Endodermal cell (in vitro differentiated cells): ENCODE data around the gene TMPO. TPM values are rescaled to one million over a fixed set of nuclear protein-coding genes. Genes with fewer than 3 reads are reported as not detected.

Source experiments
- DNase-seq: peaks from one replicate; pipeline ENCODE4 v3.0.0-alpha.2; 2017
- H3K27ac ChIP-seq: 2 replicates; pipeline ENCODE4 v1.5.1; 2013; ENCODE audit warnings: mild to moderate bottlenecking, low read depth, low read length, moderate library complexity
- H3K27me3 ChIP-seq: 2 replicates; pipeline ENCODE4 v1.6.1; 2013; ENCODE audit warnings: mild to moderate bottlenecking, low read length, moderate library complexity; ENCODE audit not compliant: insufficient read depth, control insufficient read depth, poor library complexity, severe bottlenecking
- H3K36me3 ChIP-seq: 2 replicates; pipeline ENCODE4 v1.7.0; 2013; ENCODE audit warnings: mild to moderate bottlenecking, low read length, moderate library complexity; ENCODE audit not compliant: control insufficient read depth, insufficient read depth
- H3K4me1 ChIP-seq: one replicate; pipeline ENCODE4 v1.7.0; 2013; ENCODE audit warnings: low read length; ENCODE audit not compliant: control insufficient read depth, insufficient read depth
- H3K4me3 ChIP-seq: 2 replicates; pipeline ENCODE4 v1.5.1; 2013; ENCODE audit warnings: mild to moderate bottlenecking, low read length, moderate library complexity
- H3K9ac ChIP-seq: 2 replicates; pipeline ENCODE4 v1.6.1; 2013; ENCODE audit warnings: mild to moderate bottlenecking, low read length, moderate library complexity; ENCODE audit not compliant: poor library complexity, severe bottlenecking; ENCODE audit errors: extremely low read depth
- H3K9me3 ChIP-seq: 2 replicates; pipeline ENCODE4 v1.6.1; 2013; ENCODE audit warnings: mild to moderate bottlenecking, low read length, moderate library complexity; ENCODE audit not compliant: control insufficient read depth
- H3K27ac Mint-ChIP-seq: 2 replicates; pipeline ENCODE4 v1.8.0; 2020; ENCODE audit warnings: mixed read lengths
- H3K27me3 Mint-ChIP-seq: 2 replicates; pipeline ENCODE4 v1.8.0; 2021; ENCODE audit warnings: mild to moderate bottlenecking, mixed read lengths; ENCODE audit not compliant: insufficient read depth
- H3K36me3 Mint-ChIP-seq: 2 replicates; pipeline ENCODE4 v1.8.0; 2020; ENCODE audit warnings: low read depth, mixed read lengths
- H3K4me1 Mint-ChIP-seq: 2 replicates; pipeline ENCODE4 v1.8.0; 2020; ENCODE audit warnings: mixed read lengths
- H3K4me3 Mint-ChIP-seq: 2 replicates; pipeline ENCODE4 v1.8.0; 2020; ENCODE audit warnings: mild to moderate bottlenecking, moderate library complexity, mixed read lengths
- H3K9me3 Mint-ChIP-seq: 2 replicates; pipeline ENCODE4 v1.8.0; 2020; ENCODE audit warnings: mild to moderate bottlenecking, mixed read lengths
- WGBS, 2 experiments: methylation state at CpG; one replicate each; pipeline versions ENCODE4 v1.1.5 to v1.1.7; 2013; ENCODE audit warnings: missing lambda C conversion rate in 2 of 2, mixed read lengths in 1 of 2; ENCODE audit not compliant: insufficient coverage in 1 of 2, insufficient read length in 1 of 2; 5-methylcytosine and 5-hydroxymethylcytosine counted together
- total RNA-seq, 2 donors: library from RNA; stranded (reverse); fragmentation: NEBNext Ultra II Directional in 1 of 2; extraction: Animal tissue kit (Norgen Biotek cat#: 25700) in 1 of 2; gene quantifications; 2 replicates in 1 of 2; 3 replicates in 1 of 2; pipeline ENCODE4 v1.2.1, GENCODE V29; 2021
- TF ChIP-seq, protein P1 (sequence below): fragments of 200-600 bp; sonication (generic); conservative IDR thresholded peaks from 2 replicates; pipeline ENCODE4 v1.5.0; 2021; ENCODE audit warnings: antibody characterized with exemption, mild to moderate bottlenecking

Gene TMPO
- total RNA-seq, 2 donors from 2014 or later = 176 to 203 TPM

- H3K36me3 ChIP-seq = peaks cover 12% of the 10 kb centered on the region
- 98 to 100% methylated on average over 1 to 3 of the region's 4 CpGs for WGBS, 2 experiments
- no peaks in the 10 kb centered on the region for H3K9me3 ChIP-seq
- no peak overlapping the region for H3K4me3 ChIP-seq
- DNase-seq = peak; percentile 49
- Mint-ChIP-seq H3K27me3 (no peaks in the 10 kb centered on the region), H3K4me3 (no peak overlapping the region), H3K36me3 (peaks cover 15% of the 10 kb centered on the region), H3K9me3 (no peaks in the 10 kb centered on the region), H3K4me1 (peaks cover 12% of the 10 kb centered on the region), H3K27ac (no peak overlapping the region)
- H3K27me3 ChIP-seq = no peaks in the 10 kb centered on the region
- H3K4me1 ChIP-seq = no peaks in the 10 kb centered on the region
- no peak overlapping the region for H3K27ac ChIP-seq
- no peak overlapping the region for H3K9ac ChIP-seq
- TF ChIP-seq, protein P1, sequence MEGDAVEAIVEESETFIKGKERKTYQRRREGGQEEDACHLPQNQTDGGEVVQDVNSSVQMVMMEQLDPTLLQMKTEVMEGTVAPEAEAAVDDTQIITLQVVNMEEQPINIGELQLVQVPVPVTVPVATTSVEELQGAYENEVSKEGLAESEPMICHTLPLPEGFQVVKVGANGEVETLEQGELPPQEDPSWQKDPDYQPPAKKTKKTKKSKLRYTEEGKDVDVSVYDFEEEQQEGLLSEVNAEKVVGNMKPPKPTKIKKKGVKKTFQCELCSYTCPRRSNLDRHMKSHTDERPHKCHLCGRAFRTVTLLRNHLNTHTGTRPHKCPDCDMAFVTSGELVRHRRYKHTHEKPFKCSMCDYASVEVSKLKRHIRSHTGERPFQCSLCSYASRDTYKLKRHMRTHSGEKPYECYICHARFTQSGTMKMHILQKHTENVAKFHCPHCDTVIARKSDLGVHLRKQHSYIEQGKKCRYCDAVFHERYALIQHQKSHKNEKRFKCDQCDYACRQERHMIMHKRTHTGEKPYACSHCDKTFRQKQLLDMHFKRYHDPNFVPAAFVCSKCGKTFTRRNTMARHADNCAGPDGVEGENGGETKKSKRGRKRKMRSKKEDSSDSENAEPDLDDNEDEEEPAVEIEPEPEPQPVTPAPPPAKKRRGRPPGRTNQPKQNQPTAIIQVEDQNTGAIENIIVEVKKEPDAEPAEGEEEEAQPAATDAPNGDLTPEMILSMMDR = peak; percentile 30
These were observed 75.8 kb downstream of the TMPO start for GRCh38 chr12:98591209-98591608.

GRCh38 chr12:98592825-98593322 is 77.5 kb downstream of the TMPO start:
- Mint-ChIP-seq H3K4me3 (peak overlapping the region; percentile 86), H3K4me1 (peaks cover 12% of the 10 kb centered on the region), H3K27ac (peak overlapping the region; percentile 95), H3K36me3 (peaks cover 31% of the 10 kb centered on the region), H3K9me3 (no peaks in the 10 kb centered on the region), H3K27me3 (no peaks in the 10 kb centered on the region)
- 69 to 91% methylated on average over 4 to 9 of the region's 9 CpGs for WGBS, 2 experiments
- Histone ChIP-seq H3K4me3 (peak overlapping the region; percentile 91), H3K9me3 (no peaks in the 10 kb centered on the region), H3K27ac (no peak overlapping the region), H3K9ac (peak overlapping the region; percentile 18), H3K4me1 (no peaks in the 10 kb centered on the region), H3K36me3 (peaks cover 29% of the 10 kb centered on the region), H3K27me3 (no peaks in the 10 kb centered on the region)
- TF ChIP-seq, protein P1 = no peak
- no peak for DNase-seq

- peak within 1 kb of the TSS; percentile 83 for H3K27ac ChIP-seq
- peak; percentile 99 for DNase-seq
- no peaks in the 10 kb centered on the region for H3K9me3 Mint-ChIP-seq
These were observed 78.1 kb downstream of the TMPO start, which contains the start of gene SLC25A3 for GRCh38 chr12:98593351-98594049. Gene SLC25A3, plus strand, starts transcription at chr12:98593686. Its CDS starts 293 bp downstream, at chr12:98593979.

More at GRCh38 chr12:98593351-98594049, 78.1 kb downstream of the TMPO start, which contains the start of gene SLC25A3:
- H3K9ac ChIP-seq = peak within 1 kb of the TSS; percentile 94
- no peaks in the 10 kb centered on the region for H3K27me3 Mint-ChIP-seq
- peak within 1 kb of the TSS; percentile 91 for H3K4me3 ChIP-seq
- TF ChIP-seq, protein P1 = no peak
- WGBS, 2 experiments = 0% methylated on average over 18 to 67 of the region's 67 CpGs
- peaks cover 35% of the 10 kb centered on the region for H3K36me3 ChIP-seq
- no peaks in the 10 kb centered on the region for H3K4me1 ChIP-seq
- H3K4me1 Mint-ChIP-seq = peaks cover 12% of the 10 kb centered on the region
- H3K4me3 Mint-ChIP-seq = peak within 1 kb of the TSS; percentile 86
- no peaks in the 10 kb centered on the region for H3K27me3 ChIP-seq
- peak within 1 kb of the TSS; percentile 95 for H3K27ac Mint-ChIP-seq
- peaks cover 38% of the 10 kb centered on the region for H3K36me3 Mint-ChIP-seq
- no peaks in the 10 kb centered on the region for H3K9me3 ChIP-seq
